GM23248 (cell line): ENCODE measurements around the gene ZBTB9. TPM values are rescaled to one million over a fixed set of nuclear protein-coding genes. Genes with fewer than 3 reads are reported as not detected.
"Not testable (repeated sequence)": the region's sequence is repeated elsewhere in the genome, so short reads cannot be mapped to it uniquely, and the experiment has no call there.

Source experiments
- DNase-seq: peaks from one replicate; pipeline ENCODE4 v3.0.0-alpha.2; 2015
- H2AFZ ChIP-seq: fragments of 200-600 bp; sonication (generic); 2 replicates; pipeline ENCODE4 v1.6.1; 2016; ENCODE audit warnings: antibody characterized with exemption
- H3F3A ChIP-seq: fragments of 200-600 bp; sonication (generic); 2 replicates; pipeline ENCODE4 v1.6.1; 2016; ENCODE audit warnings: mild to moderate bottlenecking, antibody characterized with exemption, mixed run types; ENCODE audit not compliant: insufficient read depth
- H3K27ac ChIP-seq: fragments of 200-600 bp; sonication (generic); 2 replicates; pipeline ENCODE4 v1.5.1; 2016; ENCODE audit warnings: mild to moderate bottlenecking
- H3K27me3 ChIP-seq: fragments of 200-600 bp; sonication (generic); replicated peaks from 2 replicates; pipeline ENCODE4 v1.6.1; 2016; ENCODE audit warnings: mild to moderate bottlenecking; ENCODE audit not compliant: insufficient read depth
- H3K36me3 ChIP-seq: fragments of 200-600 bp; sonication (generic); 2 replicates; pipeline ENCODE4 v1.6.1; 2016; ENCODE audit warnings: low read depth, mild to moderate bottlenecking
- H3K4me1 ChIP-seq: fragments of 200-600 bp; sonication (generic); 2 replicates; pipeline ENCODE4 v1.6.1; 2016; ENCODE audit warnings: mild to moderate bottlenecking; ENCODE audit not compliant: insufficient read depth
- H3K4me2 ChIP-seq: fragments of 200-600 bp; sonication (generic); one replicate; pipeline ENCODE4 v1.6.1; 2016; ENCODE audit warnings: mild to moderate bottlenecking; ENCODE audit not compliant: unreplicated experiment
- H3K4me3 ChIP-seq: fragments of 200-600 bp; sonication (generic); 2 replicates; pipeline ENCODE4 v1.5.1; 2016; ENCODE audit warnings: mild to moderate bottlenecking
- H3K79me2 ChIP-seq: fragments of 200-600 bp; sonication (generic); 2 replicates; pipeline ENCODE4 v1.6.1; 2016; ENCODE audit warnings: mild to moderate bottlenecking; ENCODE audit not compliant: insufficient read depth
- H3K9ac ChIP-seq: fragments of 200-600 bp; sonication (generic); 2 replicates; pipeline ENCODE4 v1.6.1; 2016; ENCODE audit warnings: mild to moderate bottlenecking
- H3K9me2 ChIP-seq: fragments of 200-600 bp; sonication (generic); 2 replicates; pipeline ENCODE4 v1.6.1; 2016; ENCODE audit warnings: mixed run types, mild to moderate bottlenecking, moderate library complexity; ENCODE audit not compliant: insufficient read depth
- H3K9me3 ChIP-seq: fragments of 200-600 bp; sonication (generic); one replicate; pipeline ENCODE4 v1.6.1; 2017; ENCODE audit warnings: low read depth
- H4K20me1 ChIP-seq: fragments of 200-600 bp; sonication (generic); 2 replicates; pipeline ENCODE4 v1.6.0; 2016; ENCODE audit not compliant: insufficient read depth
- EZH2 ChIP-seq: fragments of 200-600 bp; sonication (generic); IDR thresholded peaks from 2 replicates; pipeline ENCODE4 v1.6.1; 2018; ENCODE audit warnings: antibody characterized with exemption, mild to moderate bottlenecking; ENCODE audit not compliant: insufficient read depth, poor library complexity, severe bottlenecking
- EZH2phosphoT487 ChIP-seq: fragments of 200-600 bp; sonication (generic); IDR thresholded peaks from 2 replicates; pipeline ENCODE4 v1.6.1; 2018; ENCODE audit warnings: antibody characterized with exemption, moderate library complexity, mild to moderate bottlenecking, low read depth; ENCODE audit not compliant: insufficient read depth
- WGBS, 2 experiments: methylation state at CpG; one replicate each; pipeline ENCODE4 v1.1.6; 2015 to 2017; ENCODE audit warnings: low lambda C conversion rate in 2 of 2, low coverage in 1 of 2; ENCODE audit errors: missing lambda C conversion rate in 2 of 2; 5-methylcytosine and 5-hydroxymethylcytosine counted together
- in situ Hi-C: fragments of 300-500 bp; cut with MboI; formaldehyde crosslinking; loops from 2 replicates; pipeline ENCODE4 v1.15.0; 2020
- polyA plus RNA-seq: library from polyadenylated mRNA; unstranded; fragments of >200 nt; fragmentation: Nextera tagmentation; extraction: Ambion mirVana; gene quantifications from 2 replicates; pipeline ENCODE4 v1.2.1, GENCODE V29; 2016
- total RNA-seq: library from RNA; depleted of rRNA; stranded (reverse); fragments of >200 nt; shearing (Covaris generic); gene quantifications from 2 replicates; pipeline ENCODE4 v1.2.3, GENCODE V29; 2014

Gene ZBTB9
- total and polyA plus RNA-seq, 2 experiments from 2014 or later, result 3.5 to 7.0 TPM

DNA sequence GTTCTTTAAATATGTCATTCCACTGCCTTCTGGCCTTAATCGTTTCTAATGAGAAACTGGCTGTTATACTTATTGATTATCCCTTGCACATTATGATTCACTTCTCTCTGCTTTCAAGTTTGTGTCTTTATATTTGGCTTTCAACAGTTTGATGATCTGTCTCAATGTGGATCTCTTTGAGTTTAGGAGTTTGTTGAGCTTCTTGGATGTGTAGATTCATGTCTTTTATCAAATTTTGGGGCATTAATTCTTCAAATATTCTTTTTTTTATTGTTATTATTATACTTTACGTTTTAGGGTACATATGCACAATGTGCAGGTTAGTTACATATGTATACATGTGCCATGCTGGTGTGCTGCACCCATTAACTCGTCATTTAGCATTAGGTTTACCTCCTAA lies 29.3 kb downstream of the ZBTB9 start:
- H2AFZ ChIP-seq, result no peak overlapping the region
- H3K4me2 ChIP-seq, result no peak overlapping the region
- no peak overlapping the region for H3K27ac ChIP-seq
- H3K36me3 ChIP-seq, result no peaks in the 10 kb centered on the region
- no peak overlapping the region for H3K9ac ChIP-seq
- no peaks in the 10 kb centered on the region for H3K79me2 ChIP-seq
- in situ Hi-C loops, result no loop called here
- no peaks in the 10 kb centered on the region for H3K9me3 ChIP-seq
- WGBS, 2 experiments, result 37 to 57% methylated on average over 2 to 3 of the region's 3 CpGs
- H3K27me3 ChIP-seq, result peaks cover 8% of the 10 kb centered on the region; the same call in 1 of the 2 replicates
- TF ChIP-seq EZH2 (no peak), EZH2phosphoT487 (no peak)
- H3F3A ChIP-seq, result no peaks in the 10 kb centered on the region
- no peaks in the 10 kb centered on the region for H3K4me1 ChIP-seq
- no peaks in the 10 kb centered on the region for H4K20me1 ChIP-seq
- H3K9me2 ChIP-seq, result no peaks in the 10 kb centered on the region
- no peak for DNase-seq
- H3K4me3 ChIP-seq, result no peak overlapping the region

DNA sequence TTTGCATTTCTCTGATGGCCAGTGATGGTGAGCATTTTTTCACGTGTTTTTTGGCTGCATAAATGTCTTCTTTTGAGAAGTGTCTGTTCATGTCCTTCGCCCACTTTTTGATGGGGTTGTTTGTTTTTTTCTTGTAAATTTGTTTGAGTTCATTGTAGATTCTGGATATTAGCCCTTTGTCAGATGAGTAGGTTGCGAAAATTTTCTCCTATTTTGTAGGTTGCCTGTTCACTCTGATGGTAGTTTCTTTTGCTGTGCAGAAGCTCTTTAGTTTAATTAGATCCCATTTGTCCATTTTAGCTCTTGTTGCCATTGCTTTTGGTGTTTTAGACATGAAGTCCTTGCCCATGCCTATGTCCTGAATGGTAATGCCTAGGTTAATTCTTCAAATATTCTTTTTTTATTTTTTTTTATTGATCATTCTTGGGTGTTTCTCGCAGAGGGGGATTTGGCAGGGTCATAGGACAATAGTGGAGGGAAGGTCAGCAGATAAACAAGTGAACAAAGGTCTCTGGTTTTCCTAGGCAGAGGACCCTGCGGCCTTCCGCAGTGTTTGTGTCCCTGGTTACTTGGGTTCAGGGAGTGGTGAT lies 30.4 kb downstream of the ZBTB9 start:
- WGBS, 2 experiments, result 70 to 72% methylated on average over 4 of the region's 6 CpGs
- H3K4me1 ChIP-seq, H3K4me2 ChIP-seq, H3K9ac ChIP-seq, H4K20me1 ChIP-seq, H3K36me3 ChIP-seq, DNase-seq, H2AFZ ChIP-seq, H3K79me2 ChIP-seq, H3F3A ChIP-seq, in situ Hi-C loops, H3K9me3 ChIP-seq, H3K9me2 ChIP-seq, H3K4me3 ChIP-seq, H3K27ac ChIP-seq: not testable (repeated sequence)
- H3K27me3 ChIP-seq, result peaks cover 13% of the 10 kb centered on the region; the same call in 1 of the 2 replicates

DNA sequence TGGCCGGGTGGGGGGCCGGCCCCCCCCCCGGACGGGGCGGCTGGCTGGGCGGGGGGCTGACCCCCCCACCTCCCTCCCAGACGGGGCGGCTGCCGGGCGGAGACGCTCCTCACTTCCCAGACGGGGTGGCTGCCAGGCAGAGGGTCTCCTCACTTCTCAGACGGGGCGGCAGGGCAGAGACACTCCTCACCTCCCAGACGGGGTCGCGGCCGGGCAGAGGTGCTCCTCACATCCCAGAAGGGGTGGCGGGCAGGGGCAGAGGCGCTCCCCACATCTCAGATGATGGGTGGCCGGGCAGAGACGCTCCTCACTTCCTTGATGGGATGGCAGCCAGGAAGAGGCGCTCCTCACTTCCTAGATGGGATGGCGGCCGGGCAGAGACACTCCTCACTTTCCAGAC lies 31.3 kb downstream of the ZBTB9 start:
- H3K9me2 ChIP-seq, H2AFZ ChIP-seq, H3K4me3 ChIP-seq, H3K36me3 ChIP-seq, H3F3A ChIP-seq, DNase-seq, H3K9ac ChIP-seq, H3K79me2 ChIP-seq, H3K9me3 ChIP-seq, H3K4me2 ChIP-seq, H4K20me1 ChIP-seq, H3K4me1 ChIP-seq, H3K27ac ChIP-seq, in situ Hi-C loops: not testable (repeated sequence)
- 72 to 76% methylated on average over 4 to 19 of the region's 25 CpGs for WGBS, 2 experiments
- peaks cover 13% of the 10 kb centered on the region; the same call in 1 of the 2 replicates for H3K27me3 ChIP-seq

DNA sequence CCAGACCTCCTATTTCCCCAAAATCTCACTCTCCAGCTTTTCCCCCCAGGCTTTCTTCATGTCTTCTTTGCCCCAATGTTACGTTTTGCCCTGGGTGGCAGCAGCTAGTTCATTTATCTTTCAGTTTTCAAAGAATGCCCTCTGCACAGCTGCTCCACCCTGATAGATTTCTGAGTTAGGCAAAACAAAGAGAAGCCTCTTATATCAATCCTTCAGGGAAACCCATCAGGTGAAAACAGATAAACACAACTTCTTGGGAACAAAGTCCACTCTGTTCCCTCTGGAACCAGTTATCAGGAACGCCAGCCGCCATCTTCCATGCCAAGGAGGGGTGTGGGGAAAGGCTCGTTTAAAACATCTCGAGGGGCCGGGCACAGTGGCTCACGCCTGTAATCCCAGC lies 34.0 kb downstream of the ZBTB9 start:
- H3K4me1 ChIP-seq, result no peaks in the 10 kb centered on the region
- H3K9ac ChIP-seq, result no peak overlapping the region
- no peak overlapping the region for H2AFZ ChIP-seq
- WGBS, 2 experiments, result 64 to 69% methylated on average over 7 of the region's 7 CpGs
- DNase-seq, result no peak
- no peaks in the 10 kb centered on the region for H3K79me2 ChIP-seq
- no peak overlapping the region for H3K4me3 ChIP-seq
- H4K20me1 ChIP-seq, result no peaks in the 10 kb centered on the region
- no peaks in the 10 kb centered on the region for H3F3A ChIP-seq
- peaks cover 21% of the 10 kb centered on the region for H3K27me3 ChIP-seq
- H3K27ac ChIP-seq, result no peak overlapping the region
- TF ChIP-seq EZH2 (no peak), EZH2phosphoT487 (no peak)
- no peaks in the 10 kb centered on the region for H3K9me2 ChIP-seq
- in situ Hi-C loops, result no loop called here
- no peak overlapping the region for H3K4me2 ChIP-seq
- no peaks in the 10 kb centered on the region for H3K9me3 ChIP-seq
- H3K36me3 ChIP-seq, result no peaks in the 10 kb centered on the region

- H3K79me2 ChIP-seq, result no peaks in the 10 kb centered on the region
- H3K27me3 ChIP-seq, result peaks cover 21% of the 10 kb centered on the region
- no peak for TF ChIP-seq EZH2
- DNase-seq, result no peak
- no peak overlapping the region for H3K4me3 ChIP-seq
- in situ Hi-C loops, result no loop called here
- no peak overlapping the region for H3K27ac ChIP-seq
- no peaks in the 10 kb centered on the region for H3K9me3 ChIP-seq
- H3K9me2 ChIP-seq, result no peaks in the 10 kb centered on the region
- H4K20me1 ChIP-seq, result no peaks in the 10 kb centered on the region
- H3K4me2 ChIP-seq, result no peak overlapping the region
- H3F3A ChIP-seq, result no peaks in the 10 kb centered on the region
- 50 to 60% methylated on average over 3 of the region's 3 CpGs for WGBS, 2 experiments
- H2AFZ ChIP-seq, result no peak overlapping the region
- no peak overlapping the region for H3K9ac ChIP-seq
- H3K4me1 ChIP-seq, result no peaks in the 10 kb centered on the region
- H3K36me3 ChIP-seq, result no peaks in the 10 kb centered on the region
These were observed 35.8 kb downstream of the ZBTB9 start for GRCh38 chr6:33490198-33490597.
